Lower lobe of right lung (tissue), 2 donors: ENCODE results near the gene ANKRD62. TPM values are rescaled to one million over a fixed set of nuclear protein-coding genes. Genes with fewer than 3 reads are reported as not detected.
"Not testable (repeated sequence)": the region's sequence is repeated elsewhere in the genome, so short reads cannot be mapped to it uniquely, and the experiment has no call there.

Experiments used
- ATAC-seq, 2 donors: fragments of 200-7000 bp; cut with Tn5 transposase; one replicate each; pipeline ENCODE4 v1.9.1; 2020 to 2022; ENCODE audit warnings: mild to moderate bottlenecking in 2 of 2, moderate library complexity in 2 of 2
- DNase-seq: peaks from one replicate; pipeline ENCODE4 v3.0.0-alpha.2; 2020
- H3K27ac ChIP-seq: fragments of 200-600 bp; one replicate; pipeline ENCODE4 v1.8.0; 2022
- H3K27me3 ChIP-seq: fragments of 200-600 bp; one replicate; pipeline ENCODE4 v1.8.0; 2022; ENCODE audit warnings: low read depth
- H3K36me3 ChIP-seq: fragments of 200-600 bp; one replicate; pipeline ENCODE4 v1.8.0; 2022; ENCODE audit warnings: mild to moderate bottlenecking
- H3K4me1 ChIP-seq: fragments of 200-600 bp; one replicate; pipeline ENCODE4 v1.8.0; 2022
- H3K4me3 ChIP-seq: fragments of 200-600 bp; one replicate; pipeline ENCODE4 v1.8.0; 2022; ENCODE audit warnings: mild to moderate bottlenecking
- H3K9me3 ChIP-seq: fragments of 200-600 bp; one replicate; pipeline ENCODE4 v1.8.0; 2022
- intact Hi-C: fragments of 100-400 bp; cut with DNase I; formaldehyde crosslinking; loops from one replicate; pipeline ENCODE4 v1.11.0; 2022
- total RNA-seq: library from RNA; stranded (reverse); fragmentation: NEBNext Ultra II Directional; extraction: Animal tissue kit (Norgen Biotek cat#: 25700); gene quantifications from one replicate; pipeline ENCODE4 v1.2.1, GENCODE V29; 2021
- TF ChIP-seq, protein P1 (sequence below): fragments of 200-600 bp; IDR thresholded peaks from one replicate; pipeline ENCODE4 v1.8.0; 2022; ENCODE audit warnings: antibody characterized with exemption, mild to moderate bottlenecking
- donor health status: DM: no; HTN: yes; CAD: no; lungs with severe emphysema.

ANKRD62 gene
- total RNA-seq, 1 donor from 2014 or later: 0.27 TPM

DNA sequence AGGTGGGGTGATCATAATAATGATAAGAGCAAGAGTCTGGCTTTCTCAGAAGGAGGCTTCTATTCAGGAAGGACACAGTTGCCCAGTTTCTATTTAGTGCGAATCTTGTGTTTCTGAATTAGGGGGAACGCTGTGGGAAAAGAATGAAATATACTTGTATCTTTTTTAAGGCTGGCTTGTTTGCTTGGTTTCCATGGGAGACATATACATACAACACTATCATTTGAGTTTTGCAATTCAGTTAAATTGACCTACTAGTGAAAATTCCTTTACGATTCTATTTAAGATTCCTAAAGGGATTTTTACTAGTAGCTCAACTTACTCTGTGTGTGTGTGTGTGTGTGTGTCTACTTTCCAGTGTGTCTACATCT, 24.7 kb upstream of the ANKRD62 start:
- H3K4me1 ChIP-seq: no peaks in the 10 kb centered on the region
- H3K4me3 ChIP-seq: no peak overlapping the region
- H3K27ac ChIP-seq: no peak overlapping the region
- TF ChIP-seq, protein P1, sequence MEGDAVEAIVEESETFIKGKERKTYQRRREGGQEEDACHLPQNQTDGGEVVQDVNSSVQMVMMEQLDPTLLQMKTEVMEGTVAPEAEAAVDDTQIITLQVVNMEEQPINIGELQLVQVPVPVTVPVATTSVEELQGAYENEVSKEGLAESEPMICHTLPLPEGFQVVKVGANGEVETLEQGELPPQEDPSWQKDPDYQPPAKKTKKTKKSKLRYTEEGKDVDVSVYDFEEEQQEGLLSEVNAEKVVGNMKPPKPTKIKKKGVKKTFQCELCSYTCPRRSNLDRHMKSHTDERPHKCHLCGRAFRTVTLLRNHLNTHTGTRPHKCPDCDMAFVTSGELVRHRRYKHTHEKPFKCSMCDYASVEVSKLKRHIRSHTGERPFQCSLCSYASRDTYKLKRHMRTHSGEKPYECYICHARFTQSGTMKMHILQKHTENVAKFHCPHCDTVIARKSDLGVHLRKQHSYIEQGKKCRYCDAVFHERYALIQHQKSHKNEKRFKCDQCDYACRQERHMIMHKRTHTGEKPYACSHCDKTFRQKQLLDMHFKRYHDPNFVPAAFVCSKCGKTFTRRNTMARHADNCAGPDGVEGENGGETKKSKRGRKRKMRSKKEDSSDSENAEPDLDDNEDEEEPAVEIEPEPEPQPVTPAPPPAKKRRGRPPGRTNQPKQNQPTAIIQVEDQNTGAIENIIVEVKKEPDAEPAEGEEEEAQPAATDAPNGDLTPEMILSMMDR: no peak
- intact Hi-C loops: no loop called here
- H3K36me3 ChIP-seq: no peaks in the 10 kb centered on the region
- no peaks in the 10 kb centered on the region for H3K9me3 ChIP-seq
- H3K27me3 ChIP-seq: no peaks in the 10 kb centered on the region
- ATAC-seq: no peak
- DNase-seq: no peak

DNA sequence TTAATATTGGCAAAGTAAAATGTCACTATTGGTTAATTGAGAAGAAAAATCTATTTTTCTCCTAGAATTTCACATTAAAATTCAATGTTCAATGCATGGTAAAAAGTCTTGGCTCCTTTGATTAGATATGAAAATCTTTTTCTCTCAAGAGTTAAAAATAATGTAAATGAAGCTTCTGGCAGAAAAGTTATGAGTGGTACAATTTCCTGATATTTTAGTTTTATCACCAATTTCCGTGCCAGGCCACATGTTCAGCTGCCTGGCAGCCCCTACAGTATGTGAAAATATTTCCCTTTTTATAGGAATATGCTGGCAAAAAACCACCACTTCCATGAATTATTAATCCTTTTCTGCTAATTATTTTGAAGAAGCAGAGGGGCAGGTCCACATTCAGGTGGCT, 22.6 kb upstream of the ANKRD62 start:
- DNase-seq, H3K4me3 ChIP-seq, H3K36me3 ChIP-seq, H3K27ac ChIP-seq, intact Hi-C loops, ATAC-seq, H3K27me3 ChIP-seq, H3K9me3 ChIP-seq, H3K4me1 ChIP-seq: not testable (repeated sequence)

GRCh38 chr18:12072996-12073395, 20.6 kb upstream of the ANKRD62 start:
- H3K4me1 ChIP-seq: no peaks in the 10 kb centered on the region
- H3K27ac ChIP-seq: no peak overlapping the region
- H3K36me3 ChIP-seq: no peaks in the 10 kb centered on the region
- no peak overlapping the region for H3K4me3 ChIP-seq
- DNase-seq: no peak
- ATAC-seq: no peak
- intact Hi-C loops: no loop called here
- H3K9me3 ChIP-seq: no peaks in the 10 kb centered on the region
- H3K27me3 ChIP-seq: no peaks in the 10 kb centered on the region
- TF ChIP-seq, protein P1: no peak

- intact Hi-C loops: no loop called here
These were observed 18.9 kb upstream of the ANKRD62 start for GRCh38 chr18:12074736-12075135.

DNA sequence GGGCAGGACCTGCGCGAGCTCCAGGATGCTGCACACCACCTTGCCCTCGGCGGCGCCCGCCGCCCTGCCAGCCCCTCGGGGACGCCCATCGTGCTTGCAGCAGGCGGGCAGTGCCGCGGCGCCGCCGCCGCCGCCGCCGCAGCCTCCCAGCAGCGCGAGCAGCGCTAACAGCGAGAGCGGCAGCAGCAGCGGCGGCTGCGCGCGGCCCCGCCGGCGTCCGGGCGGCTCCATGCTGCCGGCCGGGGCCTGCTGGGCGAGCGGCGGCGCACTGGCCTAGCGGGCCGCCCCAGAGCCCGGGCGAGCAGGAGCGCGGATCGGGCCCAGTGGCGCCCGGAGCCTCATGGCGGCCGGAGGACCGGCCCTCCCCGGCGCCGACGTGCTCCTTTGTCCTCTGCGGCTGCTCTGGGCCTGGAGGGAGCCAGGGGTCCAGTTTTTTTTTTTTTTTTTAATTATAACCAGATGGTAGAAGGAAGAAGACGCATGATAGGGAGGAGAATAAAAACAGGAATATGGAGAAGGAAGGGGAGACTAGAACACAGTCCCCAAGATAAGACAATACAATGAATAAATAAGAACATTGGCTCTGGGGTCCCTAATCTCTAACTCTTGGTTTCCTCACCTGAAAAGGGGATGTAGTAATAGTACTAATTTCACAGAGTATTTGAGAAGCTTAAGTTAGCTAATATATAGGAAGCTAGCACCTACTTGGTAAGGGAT, 17.1 kb upstream of the ANKRD62 start:
- TF ChIP-seq, protein P1: no peak
- Histone ChIP-seq H3K4me1 (no peaks in the 10 kb centered on the region), H3K27me3 (no peaks in the 10 kb centered on the region), H3K9me3 (no peaks in the 10 kb centered on the region), H3K27ac (no peak overlapping the region), H3K36me3 (no peaks in the 10 kb centered on the region), H3K4me3 (peak overlapping the region; percentile 37)
- ATAC-seq (peak; percentile 88 to 89), DNase-seq (no peak)
- intact Hi-C loops: no loop called here

More at GRCh38 chr18:12074736-12075135, 18.9 kb upstream of the ANKRD62 start:
- TF ChIP-seq, protein P1: no peak
- Histone ChIP-seq H3K4me1 (no peaks in the 10 kb centered on the region), H3K27me3 (no peaks in the 10 kb centered on the region), H3K4me3 (no peak overlapping the region), H3K36me3 (no peaks in the 10 kb centered on the region), H3K27ac (no peak overlapping the region), H3K9me3 (no peaks in the 10 kb centered on the region)
- peak in 1 of 2 donors; percentile 30 for ATAC-seq
- DNase-seq: no peak

DNA sequence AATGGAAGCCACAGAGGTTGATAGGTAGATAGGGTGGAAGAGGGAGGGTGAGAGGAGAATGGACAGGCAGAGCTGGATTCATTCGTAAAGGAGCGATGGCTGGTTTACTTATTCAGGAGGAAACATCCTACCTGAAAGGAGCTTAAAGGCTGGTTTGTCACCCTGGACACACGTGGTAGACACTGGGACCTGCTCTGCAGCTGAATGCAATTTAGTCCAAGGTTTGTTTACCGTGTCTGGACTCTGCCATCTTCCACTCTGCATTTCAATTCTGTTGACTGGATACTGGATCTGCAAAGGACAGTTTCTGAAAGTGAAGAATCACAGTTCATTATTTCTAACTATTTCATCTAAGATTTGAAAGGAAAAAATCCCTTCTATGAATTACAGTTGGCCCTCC, 15.6 kb upstream of the ANKRD62 start:
- H3K36me3 ChIP-seq, H3K27me3 ChIP-seq, intact Hi-C loops, H3K9me3 ChIP-seq, ATAC-seq, H3K4me3 ChIP-seq, DNase-seq, H3K4me1 ChIP-seq, H3K27ac ChIP-seq: not testable (repeated sequence)
